Stomach (tissue), 4 donors: Measurements from ENCODE around the gene ESD.

ENCODE experiments used
- CTCF ChIP-seq, 7 experiments: fragments of 450-650 bp in 4 of 7; fragments of 200-600 bp in 3 of 7; sonication (generic) in 3 of 7; IDR thresholded peaks; one replicate each; pipeline ENCODE4 v1.5.1; 2016 to 2019; ENCODE audit warnings: antibody characterized with exemption in 7 of 7, control low read depth in 2 of 7, mild to moderate bottlenecking in 1 of 7
- POLR2AphosphoS5 ChIP-seq, 3 donors: sonication (generic); formaldehyde crosslinking; IDR thresholded peaks; one replicate each; pipeline ENCODE4 v1.6.1; 2016; ENCODE audit warnings: antibody characterized with exemption in 3 of 3

GRCh38 chr13:46747031-46747820, 49.7 kb downstream of the ESD start:
- TF ChIP-seq CTCF (IDR thresholded peaks at IDR 0.05) (no peak), POLR2AphosphoS5 (IDR thresholded peaks at IDR 0.05) (no peak)
